Gastrocnemius medialis (tissue), 4 donors: ENCODE measurements around the gene TBX18.

ENCODE experiments used
- CTCF ChIP-seq, 5 experiments: fragments of 450-650 bp in 3 of 5; fragments of 200-600 bp in 2 of 5; sonication (generic) in 2 of 5; IDR thresholded peaks in 4 of 5; conservative IDR thresholded peaks in 1 of 5; 1 replicate in 4 of 5; 2 replicates in 1 of 5; pipeline ENCODE4 v1.5.1; 2016 to 2019; ENCODE audit warnings: antibody characterized with exemption in 5 of 5, mild to moderate bottlenecking in 3 of 5, moderate library complexity in 3 of 5
- POLR2A ChIP-seq, 2 donors: fragments of 450-650 bp; IDR thresholded peaks; one replicate each; pipeline ENCODE4 v1.6.1; 2017; ENCODE audit warnings: antibody characterized with exemption in 2 of 2, mild to moderate bottlenecking in 2 of 2, moderate library complexity in 2 of 2

- TF ChIP-seq CTCF (IDR thresholded peaks at IDR 0.05 in 4 of 5, conservative IDR thresholded peaks at IDR 0.05 in 1 of 5): no peak
- TF ChIP-seq POLR2A (IDR thresholded peaks at IDR 0.05): no peak
Observed at GRCh38 chr6:84665401-84665800, 99.0 kb downstream of the TBX18 start.
